Iris pigment epithelial cell (primary cell): ENCODE data around the gene SH3RF3.
A peak's percentile ranks its signal among the peaks of the same experiment; 100 is the strongest.

Source experiments
- DNase-seq: peaks from one replicate; pipeline ENCODE4 v3.0.0-alpha.2; 2011; ENCODE audit warnings: low read depth

The SH3RF3 gene

GRCh38 chr2:109397893-109398292 lies 268.9 kb downstream of the SH3RF3 start:
- DNase-seq, result no peak

GRCh38 chr2:109398366-109399015 lies 269.5 kb downstream of the SH3RF3 start:
- DNase-seq, result no peak

- no peak for DNase-seq
Measured at GRCh38 chr2:109399066-109399465, 270.1 kb downstream of the SH3RF3 start.

GRCh38 chr2:109400102-109400501 lies 271.1 kb downstream of the SH3RF3 start:
- DNase-seq, result no peak

GRCh38 chr2:109401370-109401769 lies 272.4 kb downstream of the SH3RF3 start:
- no peak for DNase-seq

- no peak for DNase-seq
Measured at GRCh38 chr2:109402180-109402579, 273.2 kb downstream of the SH3RF3 start.

GRCh38 chr2:109402980-109403840 lies 274.2 kb downstream of the SH3RF3 start:
- DNase-seq, result no peak

- no peak for DNase-seq
Measured at GRCh38 chr2:109403841-109404201, 274.8 kb downstream of the SH3RF3 start.

- no peak for DNase-seq
Measured at GRCh38 chr2:109404681-109405080, 275.7 kb downstream of the SH3RF3 start.

GRCh38 chr2:109405873-109406272 lies 276.9 kb downstream of the SH3RF3 start:
- no peak for DNase-seq

GRCh38 chr2:109406301-109406700 lies 277.3 kb downstream of the SH3RF3 start:
- DNase-seq, result no peak

GRCh38 chr2:109407276-109408042 lies 278.5 kb downstream of the SH3RF3 start:
- no peak for DNase-seq

- DNase-seq, result no peak
Measured at GRCh38 chr2:109408043-109408335, 279.0 kb downstream of the SH3RF3 start.

- no peak for DNase-seq
Measured at GRCh38 chr2:109409321-109410038, 280.5 kb downstream of the SH3RF3 start.

GRCh38 chr2:109410039-109410815 lies 281.2 kb downstream of the SH3RF3 start:
- DNase-seq, result peak; percentile 28

- DNase-seq, result no peak
Measured at GRCh38 chr2:109411640-109412325, 282.8 kb downstream of the SH3RF3 start.

- DNase-seq, result no peak
Measured at GRCh38 chr2:109415581-109416013, 286.6 kb downstream of the SH3RF3 start.

- DNase-seq, result no peak
Measured at GRCh38 chr2:109417701-109418335, 288.8 kb downstream of the SH3RF3 start.

- no peak for DNase-seq
Measured at GRCh38 chr2:109418716-109419115, 289.7 kb downstream of the SH3RF3 start.

- no peak for DNase-seq
Measured at GRCh38 chr2:109419171-109419756, 290.3 kb downstream of the SH3RF3 start.
